GM23338 (cell line): ENCODE measurements around the gene PSMB11. TPM values are rescaled to one million over a fixed set of nuclear protein-coding genes. Genes with fewer than 3 reads are reported as not detected.

Source experiments
- ATAC-seq: fragments of 200-7000 bp; cut with Tn5 transposase; 3 replicates; pipeline ENCODE4 v1.9.1; 2020
- DNase-seq: peaks from one replicate; pipeline ENCODE4 v3.0.0-alpha.2; 2015; ENCODE audit warnings: low spot score
- H2AFZ ChIP-seq: fragments of 200-600 bp; sonication (generic); 2 replicates; pipeline ENCODE4 v1.8.0; 2016; ENCODE audit warnings: antibody characterized with exemption, mild to moderate bottlenecking, moderate library complexity
- H3F3A ChIP-seq: fragments of 200-600 bp; sonication (generic); replicated peaks from 2 replicates; pipeline ENCODE4 v1.8.0; 2017; ENCODE audit warnings: antibody characterized with exemption, mixed run types, low read depth
- H3K27ac ChIP-seq: fragments of 200-600 bp; sonication (generic); 2 replicates; pipeline ENCODE4 v1.6.1; 2016; ENCODE audit warnings: low read depth
- H3K27me3 ChIP-seq: fragments of 200-600 bp; sonication (generic); 2 replicates; pipeline ENCODE4 v1.8.0; 2016; ENCODE audit warnings: mild to moderate bottlenecking, mixed run types, moderate library complexity; ENCODE audit not compliant: insufficient read depth
- H3K36me3 ChIP-seq: fragments of 200-600 bp; sonication (generic); 2 replicates; pipeline ENCODE4 v1.8.0; 2016; ENCODE audit warnings: mild to moderate bottlenecking; ENCODE audit not compliant: insufficient read depth
- H3K4me1 ChIP-seq: fragments of 200-600 bp; sonication (generic); 2 replicates; pipeline ENCODE4 v1.8.0; 2016; ENCODE audit warnings: mild to moderate bottlenecking, moderate library complexity; ENCODE audit not compliant: insufficient read depth
- H3K4me2 ChIP-seq: fragments of 200-600 bp; sonication (generic); 2 replicates; pipeline ENCODE4 v1.7.1; 2017; ENCODE audit warnings: mixed run types
- H3K4me3 ChIP-seq: fragments of 200-600 bp; sonication (generic); 2 replicates; pipeline ENCODE4 v1.6.1; 2016; ENCODE audit warnings: mixed run types
- H3K79me2 ChIP-seq: fragments of 200-600 bp; sonication (generic); replicated peaks from 2 replicates; pipeline ENCODE4 v1.8.0; 2017; ENCODE audit warnings: mild to moderate bottlenecking; ENCODE audit not compliant: insufficient read depth
- H3K9me2 ChIP-seq: fragments of 200-600 bp; sonication (generic); 2 replicates; pipeline ENCODE4 v1.8.0; 2017; ENCODE audit not compliant: insufficient read depth
- H4K20me1 ChIP-seq: fragments of 200-600 bp; sonication (generic); replicated peaks from 2 replicates; pipeline ENCODE4 v1.8.0; 2017; ENCODE audit warnings: mild to moderate bottlenecking; ENCODE audit not compliant: insufficient read depth
- H3K27ac Mint-ChIP-seq: 2 replicates; pipeline ENCODE4 v1.8.0; 2020; ENCODE audit warnings: inconsistent platforms, mild to moderate bottlenecking, moderate library complexity, mixed read lengths
- H3K27me3 Mint-ChIP-seq: 3 replicates; pipeline ENCODE4 v1.8.0; 2022; ENCODE audit warnings: low read depth, mild to moderate bottlenecking, moderate library complexity, mixed read lengths, inconsistent platforms; ENCODE audit not compliant: insufficient read depth, poor library complexity
- H3K36me3 Mint-ChIP-seq: 3 replicates; pipeline ENCODE4 v1.8.0; 2021; ENCODE audit warnings: low read depth, mild to moderate bottlenecking, inconsistent platforms, moderate library complexity, mixed read lengths
- H3K4me1 Mint-ChIP-seq: 3 replicates; pipeline ENCODE4 v1.8.0; 2020; ENCODE audit warnings: mild to moderate bottlenecking, inconsistent platforms, mixed read lengths
- H3K4me3 Mint-ChIP-seq: 3 replicates; pipeline ENCODE4 v1.8.0; 2021; ENCODE audit warnings: moderate library complexity, mild to moderate bottlenecking, inconsistent platforms, mixed read lengths
- H3K9me3 Mint-ChIP-seq: 3 replicates; pipeline ENCODE4 v1.8.0; 2020; ENCODE audit warnings: moderate library complexity, mild to moderate bottlenecking, inconsistent platforms, mixed read lengths
- CREB1 ChIP-seq: fragments of 250-450 bp; sonication (Bioruptor Pico); IDR thresholded peaks from 2 replicates; pipeline ENCODE4 v1.5.0; 2020; ENCODE audit warnings: low read depth, mild to moderate bottlenecking, moderate library complexity
- CTCF ChIP-seq, 2 experiments: fragments of 200-600 bp in 1 of 2; sonication (generic) in 1 of 2; conservative IDR thresholded peaks; 2 replicates each; pipeline versions ENCODE4 v1.5.1 to v1.6.1; 2016 to 2017; ENCODE audit warnings: antibody characterized with exemption in 2 of 2, low read depth in 2 of 2, mild to moderate bottlenecking in 2 of 2, moderate library complexity in 1 of 2
- ETS1 ChIP-seq: IDR thresholded peaks from 2 replicates; pipeline ENCODE4 v1.6.1; 2016; ENCODE audit warnings: antibody characterized with exemption
- EZH2 ChIP-seq: fragments of 200-600 bp; sonication (generic); IDR thresholded peaks from one replicate; pipeline ENCODE4 v1.8.0; 2017; ENCODE audit warnings: antibody characterized with exemption, mild to moderate bottlenecking, low read depth; ENCODE audit not compliant: unreplicated experiment
- EZH2phosphoT487 ChIP-seq: fragments of 200-600 bp; sonication (generic); IDR thresholded peaks from one replicate; pipeline ENCODE4 v1.8.1; 2018; ENCODE audit warnings: antibody characterized with exemption; ENCODE audit not compliant: unreplicated experiment
- JUNB ChIP-seq: IDR thresholded peaks from one replicate; pipeline ENCODE4 v1.6.1; 2016; ENCODE audit warnings: antibody characterized with exemption; ENCODE audit not compliant: unreplicated experiment
- STAT1 ChIP-seq: IDR thresholded peaks from one replicate; pipeline ENCODE4 v1.6.1; 2016; ENCODE audit warnings: antibody characterized with exemption; ENCODE audit not compliant: unreplicated experiment
- ZNF114 ChIP-seq: fragments of 250-450 bp; sonication (Bioruptor Pico); IDR thresholded peaks from 2 replicates; pipeline ENCODE4 v1.5.0; 2020; ENCODE audit warnings: mild to moderate bottlenecking, moderate library complexity
- polyA plus RNA-seq: library from polyadenylated mRNA; unstranded; fragments of >200 nt; fragmentation: Nextera tagmentation; extraction: Ambion mirVana; gene quantifications from 2 replicates; pipeline ENCODE4 v1.2.1, GENCODE V29; 2016
- total RNA-seq: library from RNA; depleted of rRNA; stranded (reverse); fragments of >200 nt; shearing (Covaris generic); gene quantifications from 2 replicates; pipeline ENCODE4 v1.2.3, GENCODE V29; 2014

PSMB11 gene
- total and polyA plus RNA-seq, 2 experiments from 2014 or later, result 0.07 TPM; not detected in 1

GRCh38 chr14:23040100-23040499, 1.9 kb upstream of the PSMB11 start:
- Histone ChIP-seq H4K20me1 (no peaks in the 10 kb centered on the region), H3K4me3 (no peak overlapping the region), H3K79me2 (no peaks in the 10 kb centered on the region), H3K9me2 (0 out of 2 replicates have a peak, but pooled peaks cover 4% of the 10 kb centered on the region), H3F3A (no peaks in the 10 kb centered on the region), H2AFZ (no peak overlapping the region), H3K27ac (no peak overlapping the region), H3K4me1 (no peaks in the 10 kb centered on the region; the same call in 1 of the 2 replicates), H3K36me3 (no peaks in the 10 kb centered on the region), H3K4me2 (no peak overlapping the region), H3K27me3 (no peaks in the 10 kb centered on the region)
- no peaks in the 10 kb centered on the region for H3K36me3 Mint-ChIP-seq
- no peaks in the 10 kb centered on the region for H3K9me3 Mint-ChIP-seq
- TF ChIP-seq STAT1 (no peak), ZNF114 (no peak), ETS1 (no peak), EZH2phosphoT487 (no peak), CREB1 (CRISPR knock-in tag) (no peak)
- peaks cover 5% of the 10 kb centered on the region for H3K27me3 Mint-ChIP-seq
- no peak for ATAC-seq
- no peak for DNase-seq
- H3K27ac Mint-ChIP-seq, result no peak overlapping the region
- no peak overlapping the region for H3K4me3 Mint-ChIP-seq
- H3K4me1 Mint-ChIP-seq, result peaks cover 17% of the 10 kb centered on the region

- Mint-ChIP-seq H3K4me1 (peaks cover 13% of the 10 kb centered on the region), H3K27me3 (peaks cover 15% of the 10 kb centered on the region), H3K4me3 (no peak overlapping the region), H3K27ac (no peak overlapping the region), H3K36me3 (no peaks in the 10 kb centered on the region), H3K9me3 (no peaks in the 10 kb centered on the region)
- H3K36me3 ChIP-seq, result no peaks in the 10 kb centered on the region
- H3K4me3 ChIP-seq, result no peak overlapping the region
- ATAC-seq (no peak), DNase-seq (no peak)
- H2AFZ ChIP-seq, result no peak overlapping the region
- no peaks in the 10 kb centered on the region for H4K20me1 ChIP-seq
- no peak overlapping the region for H3K4me2 ChIP-seq
- H3K27me3 ChIP-seq, result no peaks in the 10 kb centered on the region
- no peaks in the 10 kb centered on the region for H3K4me1 ChIP-seq
- H3K27ac ChIP-seq, result no peak overlapping the region
- no peaks in the 10 kb centered on the region for H3K79me2 ChIP-seq
- no peaks in the 10 kb centered on the region for H3F3A ChIP-seq
- TF ChIP-seq EZH2phosphoT487 (no peak), STAT1 (no peak), ZNF114 (no peak), CTCF (conservative IDR thresholded peaks at IDR 0.05; ENCODE audit: low read depth in 2 of 2) (no peak), CREB1 (CRISPR knock-in tag) (no peak)
- no peaks in the 10 kb centered on the region for H3K9me2 ChIP-seq
Measured at GRCh38 chr14:23041729-23042128, 283 bp upstream of the PSMB11 start.

- Histone ChIP-seq H3K9me2 (no peaks in the 10 kb centered on the region), H3K27me3 (no peaks in the 10 kb centered on the region), H3F3A (no peaks in the 10 kb centered on the region), H3K27ac (no peak overlapping the region), H3K4me3 (no peak overlapping the region), H4K20me1 (no peaks in the 10 kb centered on the region), H2AFZ (no peak overlapping the region), H3K4me1 (no peaks in the 10 kb centered on the region), H3K79me2 (no peaks in the 10 kb centered on the region), H3K4me2 (no peak overlapping the region), H3K36me3 (no peaks in the 10 kb centered on the region)
- peaks cover 5% of the 10 kb centered on the region for H3K36me3 Mint-ChIP-seq
- no peaks in the 10 kb centered on the region; the same call in 2 of the 3 replicates for H3K9me3 Mint-ChIP-seq
- H3K27ac Mint-ChIP-seq, result no peak overlapping the region
- DNase-seq, result no peak
- H3K27me3 Mint-ChIP-seq, result peaks cover 17% of the 10 kb centered on the region
- no peak for ATAC-seq
- H3K4me1 Mint-ChIP-seq, result peaks cover 20% of the 10 kb centered on the region
- H3K4me3 Mint-ChIP-seq, result no peak overlapping the region
- TF ChIP-seq EZH2phosphoT487 (no peak), JUNB (no peak), EZH2 (no peak)
Measured at GRCh38 chr14:23043145-23043544, 1.1 kb downstream of the PSMB11 start.
